Stimulated activated CD8-positive, alpha-beta memory T cell treated with anti-CD3 and anti-CD28 coated beads, Interleukin-4, amount 100 ng/mL, for 48 hours (primary cell): ENCODE results near the gene LGALS3.

ENCODE experiments used
- DNase-seq: peaks from one replicate; pipeline ENCODE4 v3.0.0-alpha.2; 2020

Gene LGALS3

GRCh38 chr14:55192054-55192621 is 63.1 kb downstream of the LGALS3 start:
- DNase-seq, result no peak

DNA sequence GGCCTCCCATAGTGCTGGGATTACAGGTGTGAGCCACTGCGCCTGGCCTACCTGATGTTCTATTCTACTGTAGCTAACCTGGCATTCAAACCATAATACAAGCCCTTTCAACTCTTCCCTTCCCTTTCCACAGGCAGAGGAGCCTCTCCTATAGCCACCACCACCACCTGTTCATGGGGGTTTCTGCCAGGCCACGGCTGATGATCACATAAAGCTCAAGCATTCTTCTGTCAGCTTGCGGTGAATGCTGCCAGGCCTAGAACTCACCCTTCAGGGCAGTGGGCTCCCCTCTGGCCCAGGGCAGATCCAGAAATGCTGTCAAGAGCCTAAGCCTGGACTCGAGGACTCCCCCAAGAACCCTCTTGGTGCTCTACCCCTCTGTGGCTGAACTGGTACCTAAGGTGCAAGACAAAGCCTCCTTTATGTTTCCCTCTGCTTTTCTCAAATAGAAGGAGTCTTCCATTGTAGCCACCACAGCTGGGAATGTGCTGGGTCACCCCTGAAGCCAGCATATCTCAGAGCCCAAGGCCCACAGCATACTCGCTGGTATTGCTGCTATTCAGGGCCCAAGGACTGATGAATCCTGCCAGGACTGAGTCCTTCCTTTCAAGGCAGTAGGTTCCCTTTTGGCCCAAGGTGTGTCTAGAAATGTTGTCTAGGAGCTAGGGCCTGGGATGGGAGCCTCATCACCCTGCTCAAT is 65.8 kb downstream of the LGALS3 start:
- no peak for DNase-seq
